PC-9 (cell line): ENCODE measurements around the gene PTPN6.

ENCODE experiments used
- EZH2 ChIP-seq: fragments of 200-600 bp; sonication (generic); IDR thresholded peaks from 2 replicates; pipeline ENCODE4 v1.8.0; 2017; ENCODE audit warnings: antibody characterized with exemption, low read depth
- TF ChIP-seq, protein P1 (sequence below): fragments of 200-600 bp; sonication (generic); conservative IDR thresholded peaks from 2 replicates; pipeline ENCODE4 v1.6.1; 2017; ENCODE audit warnings: mixed run types, antibody characterized with exemption, mild to moderate bottlenecking, moderate library complexity

DNA sequence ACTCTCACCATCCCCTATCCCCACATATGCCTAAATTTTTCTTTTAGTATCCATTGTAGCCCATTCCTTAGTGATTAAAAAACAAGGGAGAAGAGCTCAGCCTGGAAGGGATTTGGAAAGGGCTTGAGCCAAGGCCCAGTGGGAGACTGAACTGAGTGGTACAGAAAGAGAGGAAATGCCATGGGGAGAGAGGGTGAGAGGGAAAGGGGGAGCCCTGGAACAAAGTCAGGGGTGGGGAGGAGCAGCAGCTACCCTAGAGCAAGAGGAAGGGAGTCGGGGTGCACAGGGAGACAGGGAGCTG is 26.0 kb upstream of the PTPN6 start:
- TF ChIP-seq, protein P1, sequence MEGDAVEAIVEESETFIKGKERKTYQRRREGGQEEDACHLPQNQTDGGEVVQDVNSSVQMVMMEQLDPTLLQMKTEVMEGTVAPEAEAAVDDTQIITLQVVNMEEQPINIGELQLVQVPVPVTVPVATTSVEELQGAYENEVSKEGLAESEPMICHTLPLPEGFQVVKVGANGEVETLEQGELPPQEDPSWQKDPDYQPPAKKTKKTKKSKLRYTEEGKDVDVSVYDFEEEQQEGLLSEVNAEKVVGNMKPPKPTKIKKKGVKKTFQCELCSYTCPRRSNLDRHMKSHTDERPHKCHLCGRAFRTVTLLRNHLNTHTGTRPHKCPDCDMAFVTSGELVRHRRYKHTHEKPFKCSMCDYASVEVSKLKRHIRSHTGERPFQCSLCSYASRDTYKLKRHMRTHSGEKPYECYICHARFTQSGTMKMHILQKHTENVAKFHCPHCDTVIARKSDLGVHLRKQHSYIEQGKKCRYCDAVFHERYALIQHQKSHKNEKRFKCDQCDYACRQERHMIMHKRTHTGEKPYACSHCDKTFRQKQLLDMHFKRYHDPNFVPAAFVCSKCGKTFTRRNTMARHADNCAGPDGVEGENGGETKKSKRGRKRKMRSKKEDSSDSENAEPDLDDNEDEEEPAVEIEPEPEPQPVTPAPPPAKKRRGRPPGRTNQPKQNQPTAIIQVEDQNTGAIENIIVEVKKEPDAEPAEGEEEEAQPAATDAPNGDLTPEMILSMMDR, result no peak
- TF ChIP-seq EZH2, result no peak
